Measurements from ENCODE around the gene MXI1.

MXI1 gene

DNA sequence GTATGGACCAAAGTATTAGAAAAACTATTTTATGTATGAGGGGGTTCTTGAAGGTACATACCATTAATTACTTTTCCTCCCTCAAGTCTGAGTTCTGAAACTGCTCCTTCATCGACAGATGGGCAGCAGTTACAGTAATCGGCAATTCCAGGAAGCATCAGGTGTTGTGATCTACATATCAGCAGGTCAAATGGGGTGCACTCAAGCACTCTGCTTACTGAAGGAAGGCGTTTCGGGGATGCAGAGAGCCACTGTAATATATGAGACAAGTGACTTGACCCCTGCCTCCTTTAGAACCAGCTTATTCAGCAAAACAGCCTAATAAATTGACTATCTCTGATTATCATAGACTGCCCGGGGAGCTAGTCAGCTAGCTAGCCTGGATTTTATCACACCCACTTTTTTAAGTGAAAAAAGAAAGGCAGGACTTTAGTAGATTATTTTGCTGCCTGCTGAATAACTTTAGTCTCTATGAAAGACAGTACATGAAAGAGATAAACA, 93.1 kb downstream of the MXI1 start:
- DNase-seq (ENCODE audit: extremely low read depth, low read depth): no peak
- TF ChIP-seq, protein P1, sequence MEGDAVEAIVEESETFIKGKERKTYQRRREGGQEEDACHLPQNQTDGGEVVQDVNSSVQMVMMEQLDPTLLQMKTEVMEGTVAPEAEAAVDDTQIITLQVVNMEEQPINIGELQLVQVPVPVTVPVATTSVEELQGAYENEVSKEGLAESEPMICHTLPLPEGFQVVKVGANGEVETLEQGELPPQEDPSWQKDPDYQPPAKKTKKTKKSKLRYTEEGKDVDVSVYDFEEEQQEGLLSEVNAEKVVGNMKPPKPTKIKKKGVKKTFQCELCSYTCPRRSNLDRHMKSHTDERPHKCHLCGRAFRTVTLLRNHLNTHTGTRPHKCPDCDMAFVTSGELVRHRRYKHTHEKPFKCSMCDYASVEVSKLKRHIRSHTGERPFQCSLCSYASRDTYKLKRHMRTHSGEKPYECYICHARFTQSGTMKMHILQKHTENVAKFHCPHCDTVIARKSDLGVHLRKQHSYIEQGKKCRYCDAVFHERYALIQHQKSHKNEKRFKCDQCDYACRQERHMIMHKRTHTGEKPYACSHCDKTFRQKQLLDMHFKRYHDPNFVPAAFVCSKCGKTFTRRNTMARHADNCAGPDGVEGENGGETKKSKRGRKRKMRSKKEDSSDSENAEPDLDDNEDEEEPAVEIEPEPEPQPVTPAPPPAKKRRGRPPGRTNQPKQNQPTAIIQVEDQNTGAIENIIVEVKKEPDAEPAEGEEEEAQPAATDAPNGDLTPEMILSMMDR (IDR thresholded peaks at IDR 0.05; ENCODE audit: low read depth, low read length): no peak

DNA sequence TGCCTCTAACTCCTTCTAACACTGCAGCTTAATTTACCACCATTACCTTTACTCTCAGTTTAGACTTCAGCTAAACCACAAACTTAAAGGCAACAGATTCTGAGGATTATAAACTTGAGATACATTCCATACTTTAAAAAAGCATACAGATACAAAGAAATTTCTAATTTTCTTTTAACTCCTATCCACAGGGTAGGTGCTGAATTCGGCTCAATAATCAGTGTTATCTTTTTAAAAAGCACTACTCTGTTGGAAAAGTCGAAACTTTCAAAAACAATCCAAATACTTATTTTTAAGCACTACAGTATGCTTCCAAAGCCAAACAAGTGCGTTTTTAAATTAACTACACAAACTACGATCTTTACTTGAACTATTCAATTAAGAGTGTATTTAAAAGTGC, 96.3 kb downstream of the MXI1 start:
- TF ChIP-seq, protein P1 (IDR thresholded peaks at IDR 0.05; ENCODE audit: low read depth, low read length): no peak
- no peak for DNase-seq (ENCODE audit: extremely low read depth, low read depth)

DNA sequence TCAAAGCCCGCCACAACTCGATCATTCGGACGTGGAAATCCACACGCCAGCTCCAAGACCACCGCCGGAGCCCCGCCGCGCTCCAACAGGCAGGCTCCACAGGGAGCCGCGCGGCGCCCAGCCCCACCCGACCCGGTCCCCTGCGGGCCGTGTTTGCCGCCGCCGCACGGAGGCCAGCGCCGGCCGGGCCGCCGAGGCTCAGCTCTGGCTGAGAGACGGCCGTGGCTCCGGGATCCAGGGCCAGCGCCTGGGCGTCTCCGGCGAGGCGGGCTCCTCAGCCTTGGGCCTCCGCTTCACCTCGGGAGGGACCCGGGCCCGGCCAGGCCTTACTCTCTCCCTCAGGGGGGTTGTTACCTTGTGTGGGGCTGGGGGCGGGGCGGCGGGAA, 97.0 kb downstream of the MXI1 start:
- DNase-seq (ENCODE audit: extremely low read depth, low read depth): no peak
- TF ChIP-seq, protein P1 (IDR thresholded peaks at IDR 0.05; ENCODE audit: low read depth, low read length): no peak

DNA sequence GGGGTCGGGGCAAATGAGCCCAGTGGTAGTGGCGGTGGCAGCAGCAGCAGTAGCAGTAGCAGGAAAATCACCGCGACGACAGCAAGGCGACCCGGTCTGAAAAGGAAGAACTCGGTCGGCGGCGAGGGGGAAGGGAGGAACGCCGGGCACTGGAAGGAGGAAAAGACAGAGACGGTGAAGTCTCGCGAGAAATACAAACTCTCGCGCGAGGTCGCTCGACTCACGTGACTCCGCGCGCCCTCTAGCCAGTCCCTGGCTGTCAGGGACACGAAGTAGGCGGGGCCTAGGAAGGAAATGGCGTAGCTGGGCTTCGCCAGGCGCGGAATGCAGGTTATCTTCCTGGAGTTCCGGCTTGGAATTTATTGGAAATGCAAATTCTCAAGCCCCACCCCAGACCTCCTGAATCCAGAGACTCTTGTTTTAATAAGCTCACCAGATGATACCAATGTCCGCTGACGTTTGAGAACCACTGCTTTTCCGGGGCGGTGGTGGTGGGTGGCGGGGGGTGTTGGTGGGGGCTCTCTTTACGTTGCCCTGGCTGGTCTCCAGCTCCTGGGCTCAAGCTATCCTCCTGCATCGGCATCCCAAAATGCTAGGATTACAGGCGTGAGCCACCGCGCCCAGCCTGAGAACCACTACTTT, 97.5 kb downstream of the MXI1 start, which contains the start of gene SMNDC1:
SMNDC1 (minus strand) TSS at position 141 of the 642 bp plus-strand sequence. CDS start 1,333 bp downstream, outside the sequence.
- peak; percentile 93 for DNase-seq (ENCODE audit: extremely low read depth, low read depth)
- TF ChIP-seq, protein P1 (IDR thresholded peaks at IDR 0.05; ENCODE audit: low read depth, low read length): no peak

DNA sequence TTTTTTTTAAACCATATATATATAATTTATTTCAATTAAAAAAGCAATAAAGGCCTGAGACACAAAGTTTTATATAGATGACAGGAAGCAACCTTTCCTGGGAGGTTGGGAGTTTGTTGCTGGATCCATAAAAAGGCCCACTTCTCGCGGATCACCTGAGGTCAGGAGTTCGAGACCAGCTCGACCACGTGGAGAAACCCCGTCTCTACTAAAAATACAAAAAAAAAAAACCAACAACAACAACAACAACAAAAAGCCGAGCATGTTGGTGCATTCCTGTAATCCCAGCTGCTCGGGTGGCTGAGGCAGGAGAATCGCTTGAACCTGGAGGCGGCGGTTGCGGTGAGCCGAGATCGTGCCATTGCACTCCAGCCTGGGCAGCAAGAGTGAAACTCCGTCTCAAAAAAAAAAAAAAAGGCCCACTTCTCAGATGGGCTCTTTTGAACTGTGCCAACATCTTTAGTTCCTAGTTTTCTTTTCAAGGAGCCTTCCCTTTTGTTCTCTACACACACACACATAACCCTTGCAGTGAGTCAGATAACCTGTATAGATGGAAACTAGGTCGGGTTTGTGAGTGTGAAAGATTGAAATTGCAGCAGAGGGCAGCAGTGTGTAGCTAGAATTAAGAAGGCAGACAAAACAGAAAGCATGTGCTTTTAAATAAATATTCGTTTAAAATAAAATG, 98.5 kb downstream of the MXI1 start:
- TF ChIP-seq, protein P1 (IDR thresholded peaks at IDR 0.05; ENCODE audit: low read depth, low read length): peak; percentile 65
- DNase-seq (ENCODE audit: extremely low read depth, low read depth): peak; percentile 64

DNA sequence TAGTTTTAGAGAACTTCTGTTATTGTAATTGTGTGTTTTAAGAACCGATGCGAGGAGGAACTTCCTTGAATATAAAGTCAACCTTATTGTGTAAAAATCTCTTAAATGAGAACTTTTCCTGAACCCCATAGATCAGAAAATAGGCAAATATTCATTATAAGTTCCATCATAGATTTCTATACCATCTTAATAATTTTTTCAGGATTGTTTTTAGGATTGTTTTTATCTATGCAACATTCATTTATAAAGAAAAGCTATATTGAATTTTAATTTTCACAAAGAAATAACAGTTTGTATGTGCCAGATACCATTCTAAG, 99.0 kb downstream of the MXI1 start:
- TF ChIP-seq, protein P1 (IDR thresholded peaks at IDR 0.05; ENCODE audit: low read depth, low read length): no peak
- DNase-seq (ENCODE audit: extremely low read depth, low read depth): no peak

DNA sequence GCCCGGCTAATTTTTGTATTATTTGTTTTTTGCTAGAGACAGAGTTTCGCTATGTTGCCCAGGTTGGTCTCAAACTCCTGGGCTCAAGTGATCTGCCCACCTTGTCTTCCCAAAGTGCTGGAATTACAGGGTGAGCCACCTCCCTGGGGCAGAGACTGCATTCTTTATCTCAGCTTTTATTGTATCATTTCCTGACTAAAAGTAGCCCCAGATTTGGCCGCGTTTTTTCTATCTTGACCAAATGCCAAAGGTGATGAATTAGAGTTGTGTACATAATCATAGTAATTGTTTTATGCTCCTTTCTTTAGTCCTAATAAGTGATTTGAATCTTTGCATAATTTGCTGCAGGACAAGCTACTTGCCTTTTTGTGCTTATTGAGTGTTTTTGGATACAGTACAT, 100.4 kb downstream of the MXI1 start:
- DNase-seq (ENCODE audit: extremely low read depth, low read depth): no peak
- TF ChIP-seq, protein P1 (IDR thresholded peaks at IDR 0.05; ENCODE audit: low read depth, low read length): no peak

All from AG09319 (cell line).